Fibroblast of skin of right biceps (primary cell): ENCODE data around the gene CCDC80.
"Not testable (repeated sequence)": the region's sequence is repeated elsewhere in the genome, so short reads cannot be mapped to it uniquely, and the experiment has no call there.

Experiments
- DNase-seq: peaks from one replicate; pipeline ENCODE4 v3.0.0-alpha.2; 2013

CCDC80 gene

DNA sequence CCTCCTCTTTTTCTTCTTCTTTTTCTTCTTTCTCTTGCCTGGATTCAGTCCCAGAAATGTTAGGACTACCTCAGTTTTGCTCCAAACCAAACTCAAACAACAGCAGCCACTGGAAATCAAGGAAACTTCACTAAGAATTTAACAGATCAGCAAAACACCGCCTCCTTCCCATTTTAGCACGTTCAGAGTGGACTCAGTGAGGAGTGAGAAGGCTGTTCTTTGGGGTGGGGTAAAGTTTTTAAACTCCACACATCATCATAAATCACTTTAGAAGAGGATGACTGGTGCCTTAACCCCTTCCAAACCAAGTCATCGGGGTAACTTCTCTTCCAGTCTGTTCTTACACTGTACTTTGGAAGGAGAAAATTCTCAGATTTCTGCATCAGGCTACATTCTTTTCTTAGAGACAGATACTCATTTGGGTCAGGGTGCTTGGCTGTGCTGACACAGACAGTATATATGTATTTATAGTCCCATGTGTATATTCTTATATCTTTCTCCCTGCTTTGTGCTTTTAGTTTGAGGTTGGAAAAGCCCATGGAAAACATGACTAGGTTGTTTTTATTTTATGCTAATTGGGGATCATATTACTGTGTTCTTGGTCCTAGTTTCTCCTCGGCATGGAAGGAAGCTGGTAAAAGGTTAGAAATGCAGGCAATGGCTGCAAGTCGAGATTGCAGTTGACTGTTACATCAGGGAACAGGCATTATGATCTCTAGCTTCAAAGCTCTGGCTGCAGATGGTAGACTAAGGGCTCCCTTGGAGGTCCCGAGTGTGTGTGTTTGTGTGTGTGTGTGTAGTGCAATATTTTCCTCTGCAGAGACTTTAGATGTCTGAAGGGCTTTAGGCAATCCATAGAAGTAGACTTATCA is at the start of gene CCDC80:
TSS of gene CCDC80 (minus strand) at position 214 of the 872 bp plus-strand sequence. CDS start 1,238 bp downstream, outside the sequence.
- DNase-seq: peak; percentile 95

GRCh38 chr3:112689989-112690388 is 49.0 kb upstream of the CCDC80 start:
- DNase-seq: no peak

DNA sequence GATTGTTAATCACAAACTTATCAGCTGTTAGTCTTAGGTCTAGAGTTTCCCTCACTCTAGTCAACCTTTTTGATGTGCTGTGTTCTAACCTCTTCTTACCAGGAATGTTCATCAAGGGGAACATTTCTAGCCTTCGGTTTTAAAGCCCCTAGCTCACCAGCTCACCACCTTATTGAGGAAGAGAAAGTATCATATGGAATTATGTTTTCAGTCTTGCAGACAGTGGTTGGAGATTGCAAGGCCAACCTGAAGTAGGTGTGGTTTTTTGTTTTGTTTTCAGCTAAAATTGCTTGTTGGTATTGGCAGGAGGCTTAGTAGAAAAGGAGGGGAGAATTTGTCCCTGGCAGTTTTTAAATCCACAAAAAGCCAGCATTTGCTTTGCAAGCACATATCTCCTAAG is 48.4 kb upstream of the CCDC80 start:
- DNase-seq: no peak

DNA sequence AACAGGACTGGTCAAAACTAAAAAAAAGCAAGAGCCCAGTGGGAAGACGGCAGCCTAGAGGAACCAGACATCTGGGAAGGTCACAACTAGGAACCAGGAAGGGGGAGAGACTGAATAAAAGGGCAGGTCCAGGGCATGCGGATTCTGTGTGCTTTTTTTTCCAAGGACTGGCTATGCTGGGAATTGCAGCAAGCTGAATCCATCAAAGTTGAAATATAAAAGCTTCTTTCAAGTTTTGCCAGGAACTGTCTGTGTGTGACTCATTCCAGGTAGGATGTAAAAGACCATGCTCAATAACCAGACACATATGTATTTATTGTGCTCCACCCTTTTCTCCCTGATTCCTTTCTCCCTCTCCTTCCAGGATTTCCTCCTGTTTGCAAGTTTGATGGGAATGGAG is 47.9 kb upstream of the CCDC80 start:
- peak; percentile 65 for DNase-seq

DNA sequence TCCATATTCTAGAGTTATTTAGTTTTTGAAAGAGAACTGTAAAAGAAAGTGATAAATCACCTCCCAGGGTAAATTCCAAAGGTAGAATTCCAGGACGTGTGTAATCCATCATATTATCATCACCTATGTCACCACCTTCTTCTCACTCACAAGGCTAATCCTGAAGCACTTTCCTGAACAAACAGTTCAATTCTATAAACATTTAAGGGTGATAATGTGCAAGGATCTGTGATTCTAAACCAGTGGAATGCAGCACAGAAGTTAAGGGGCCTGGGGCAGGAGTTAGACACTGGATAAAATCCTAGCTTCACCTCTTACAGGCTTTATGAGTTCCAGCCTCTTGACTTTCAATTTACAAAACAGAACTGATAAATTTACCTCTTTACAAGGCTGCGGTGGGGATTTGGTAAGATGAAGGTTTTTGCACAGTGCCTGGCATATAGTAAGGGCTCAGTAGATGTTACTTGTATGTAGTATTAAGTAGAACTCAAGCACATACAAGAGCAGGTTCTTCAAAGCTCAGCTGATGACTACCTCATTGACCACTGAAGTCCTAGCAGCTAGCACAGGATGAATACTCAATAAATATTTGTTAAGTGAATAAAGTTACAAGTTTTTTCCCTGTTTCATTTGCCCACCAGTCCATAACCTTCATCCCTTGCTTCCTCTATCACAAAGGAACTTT is 47.3 kb upstream of the CCDC80 start:
- DNase-seq: peak; percentile 92

DNA sequence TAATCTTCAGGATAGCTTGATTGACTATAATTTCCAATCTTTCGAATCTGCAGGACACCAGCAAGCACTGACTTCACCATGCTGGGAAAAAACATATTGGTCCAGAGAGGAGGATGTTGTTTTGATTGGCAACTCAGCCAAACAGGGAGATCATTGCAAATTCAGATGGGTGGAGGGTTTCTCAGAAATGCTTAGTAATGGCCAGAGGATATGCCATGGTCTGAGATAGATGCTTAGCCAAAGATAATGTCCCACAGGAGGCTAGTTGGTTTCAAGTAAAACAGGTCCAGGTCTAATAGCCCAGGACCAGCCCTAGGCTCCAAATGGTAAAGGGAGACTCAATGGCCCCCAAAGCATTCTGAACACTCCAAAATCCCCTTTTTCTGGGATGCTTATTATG is 46.7 kb upstream of the CCDC80 start:
- DNase-seq: peak; percentile 73

DNA sequence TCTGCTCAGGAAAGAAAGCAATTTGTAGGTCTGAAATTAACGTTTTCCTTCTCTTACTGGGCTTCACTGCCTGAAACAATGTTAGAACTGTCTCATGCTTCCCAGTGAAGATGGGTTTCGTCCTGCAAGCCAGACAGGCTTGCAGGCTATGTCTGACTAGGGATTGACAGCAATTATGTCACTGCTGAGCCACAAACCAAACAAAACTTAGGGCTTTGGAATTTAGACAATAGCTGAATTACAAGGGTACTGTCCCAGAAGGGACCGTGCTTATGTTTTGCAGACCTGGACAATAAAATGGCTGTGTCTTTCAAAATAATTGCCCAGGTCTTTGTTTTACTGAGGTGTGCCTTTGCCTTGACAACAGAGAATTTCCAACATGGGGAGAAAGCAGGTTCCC is 46.3 kb upstream of the CCDC80 start:
- peak; percentile 49 for DNase-seq

GRCh38 chr3:112685956-112686799 is 45.2 kb upstream of the CCDC80 start:
- DNase-seq: no peak

DNA sequence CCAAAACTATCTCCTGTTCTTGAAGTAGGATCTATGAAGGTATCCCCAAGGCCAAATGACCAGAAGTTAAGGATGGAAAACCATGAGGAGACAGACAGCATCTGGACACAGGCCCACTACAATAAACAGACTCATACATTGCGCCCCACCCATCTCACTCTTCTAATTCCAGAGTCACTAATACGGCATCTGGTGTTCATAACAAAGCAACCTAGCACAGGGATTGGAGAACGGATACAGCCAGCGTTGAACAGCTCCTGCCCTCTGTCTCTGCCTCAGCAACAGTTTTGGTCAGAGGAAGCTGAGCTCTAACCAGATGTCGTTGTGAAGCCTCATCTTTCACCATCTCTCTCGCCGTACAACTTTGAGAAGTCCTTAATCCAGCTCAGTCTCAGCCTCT is 44.5 kb upstream of the CCDC80 start:
- peak; percentile 96 for DNase-seq

DNA sequence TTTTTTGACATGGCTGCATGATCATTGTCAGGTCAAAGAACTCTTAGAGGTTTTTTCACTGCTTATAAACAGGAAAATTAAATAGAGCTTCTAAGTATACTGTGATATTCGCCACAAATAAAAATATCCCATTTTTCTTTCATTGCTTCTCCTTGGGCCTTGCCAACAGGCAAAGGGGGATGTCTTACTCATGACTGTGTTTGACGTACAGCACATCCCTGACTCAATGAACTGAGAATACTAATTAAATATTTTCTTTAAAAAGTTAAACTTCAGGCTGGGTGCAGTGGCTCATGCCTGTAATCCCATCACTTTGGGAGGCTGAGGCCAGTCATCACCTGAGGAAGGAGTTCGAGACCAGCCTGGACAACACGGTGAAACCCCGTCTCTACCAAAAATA is 41.4 kb upstream of the CCDC80 start:
- DNase-seq: peak; percentile 76

GRCh38 chr3:112681822-112682325 is 40.9 kb upstream of the CCDC80 start:
- peak; percentile 98 for DNase-seq

DNA sequence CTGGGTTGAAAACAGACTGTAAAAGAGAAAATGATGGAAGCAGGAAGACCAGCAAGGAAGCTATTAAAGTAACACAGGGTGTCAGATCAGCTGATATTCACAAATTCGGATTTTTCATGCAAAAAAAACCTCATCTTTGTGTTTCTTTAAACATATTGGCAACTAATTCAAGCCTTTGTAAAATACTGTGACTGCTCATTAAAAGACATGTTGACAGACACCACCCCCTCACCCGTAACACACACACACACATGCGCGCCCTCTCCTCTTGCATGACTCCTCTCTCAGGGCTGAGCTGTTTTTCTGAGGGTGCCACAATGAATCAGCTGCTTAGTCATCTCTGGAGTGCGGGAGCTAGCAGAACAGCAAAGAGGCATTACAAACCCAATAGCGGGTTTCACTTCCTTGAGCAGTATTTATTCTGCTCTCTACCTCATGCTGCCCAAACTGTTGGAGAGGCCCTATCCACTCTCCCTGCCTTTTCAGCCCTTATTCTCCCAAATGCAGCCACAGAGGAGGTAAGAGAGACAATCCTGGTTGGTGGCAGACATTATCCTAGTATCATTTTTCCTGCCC is 35.8 kb upstream of the CCDC80 start:
- DNase-seq: peak; percentile 99

- DNase-seq: no peak
Observed at GRCh38 chr3:112675943-112676535, 35.1 kb upstream of the CCDC80 start.

GRCh38 chr3:112675349-112675748 is 34.4 kb upstream of the CCDC80 start:
- DNase-seq: no peak

- peak; percentile 55 for DNase-seq
Observed at GRCh38 chr3:112672716-112673541, 32.0 kb upstream of the CCDC80 start.

DNA sequence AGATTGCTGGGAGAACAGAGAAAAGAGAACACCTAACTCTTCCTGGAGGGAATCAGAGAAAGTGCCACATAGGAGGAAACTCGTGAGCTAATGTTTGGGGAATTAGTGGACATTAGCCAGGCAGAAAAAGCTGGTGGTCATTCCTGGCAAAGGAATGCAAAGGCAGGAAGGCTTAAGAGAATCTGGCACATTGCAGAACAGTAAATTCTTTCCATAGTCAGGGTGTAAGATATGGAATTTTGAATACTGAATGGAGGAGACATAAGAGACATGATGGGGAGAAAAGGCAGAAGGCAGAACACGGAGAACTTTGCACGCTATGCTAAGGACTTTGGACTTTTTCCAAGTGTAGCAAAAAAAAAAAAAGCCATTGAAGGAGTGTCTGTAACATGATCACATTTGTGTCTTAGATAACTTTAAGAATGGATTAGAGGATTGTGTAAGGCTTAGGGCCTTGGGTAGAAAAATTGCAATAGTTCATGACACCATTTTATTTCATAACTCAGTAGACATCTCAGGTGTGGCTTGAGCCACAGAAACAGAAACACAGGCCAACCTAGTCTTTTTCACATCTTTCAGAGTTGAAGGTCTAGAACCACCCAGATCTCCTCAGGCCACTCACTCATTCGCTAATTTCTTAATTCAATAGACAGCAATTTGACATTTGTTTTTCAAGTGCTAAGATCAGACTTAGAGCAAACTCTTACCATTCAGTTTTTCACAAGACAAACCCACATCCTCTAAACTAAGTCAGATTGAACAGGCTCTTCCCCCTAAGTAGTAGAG is 31.2 kb upstream of the CCDC80 start:
- DNase-seq: peak; percentile 99

GRCh38 chr3:112670824-112671223 is 29.9 kb upstream of the CCDC80 start:
- DNase-seq: no peak

- DNase-seq: no peak
Observed at GRCh38 chr3:112667599-112667998, 26.7 kb upstream of the CCDC80 start.

- not testable (repeated sequence) for DNase-seq
Observed at GRCh38 chr3:112665009-112665408, 24.1 kb upstream of the CCDC80 start.

DNA sequence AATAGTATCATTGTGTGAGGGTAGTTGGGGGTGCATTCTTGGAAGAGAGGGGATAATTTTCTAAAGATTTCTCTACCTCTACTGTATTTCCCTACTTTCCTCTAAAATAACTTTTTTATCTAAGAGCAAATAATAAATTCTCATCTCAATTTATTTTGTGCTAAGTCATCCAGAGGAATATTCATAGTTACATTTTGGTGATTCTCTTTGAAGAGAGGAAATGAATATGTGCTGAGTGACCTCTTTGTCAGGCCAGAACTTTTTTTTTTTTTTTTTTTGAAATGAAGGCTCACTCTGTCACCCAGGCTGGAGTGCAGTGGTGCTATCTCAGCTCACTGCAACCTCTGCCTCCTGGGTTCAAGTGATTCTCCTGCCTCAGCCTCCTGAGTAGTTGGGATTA is 15.1 kb upstream of the CCDC80 start:
- DNase-seq: no peak
